ENCODE results near the gene JPH3. TPM values are rescaled to one million over a fixed set of nuclear protein-coding genes. Genes with fewer than 3 reads are reported as not detected.
"Not testable (repeated sequence)": the region's sequence is repeated elsewhere in the genome, so short reads cannot be mapped to it uniquely, and the experiment has no call there.

Gene JPH3
- total and polyA plus RNA-seq, 2 donors, result 0.05 to 0.09 TPM

GRCh38 chr16:87710887-87711286, 108.6 kb downstream of the JPH3 start:
- H3K4me1 ChIP-seq (ENCODE audit: control insufficient read depth in 2 of 2, insufficient read depth in 2 of 2, low read length in 2 of 2), result peaks cover 6 to 51% of the 10 kb centered on the region in 2 donors
- H3K27ac ChIP-seq (ENCODE audit: low read depth in 1 of 2, low read length in 1 of 2), result no peak overlapping the region
- H3K27me3 ChIP-seq (ENCODE audit: control insufficient read depth in 2 of 2, insufficient read depth in 1 of 2, low read length in 1 of 2), result no peaks in the 10 kb centered on the region
- H3K36me3 ChIP-seq (ENCODE audit: control insufficient read depth in 2 of 2, insufficient read depth in 2 of 2, low read length in 1 of 2), result peaks cover 74 to 82% of the 10 kb centered on the region in 2 donors
- WGBS, result 99% methylated on average over 12 of the region's 12 CpGs
- H3K4me3 ChIP-seq (ENCODE audit: low read length in 2 of 2), result no peak overlapping the region
- peaks cover 0 to 5% of the 10 kb centered on the region in 2 donors for H3K9me3 ChIP-seq (ENCODE audit: control insufficient read depth in 2 of 2, insufficient read depth in 1 of 2, low read length in 1 of 2)
- no peak for DNase-seq (ENCODE audit: low read depth in 6 of 9, low spot score in 9 of 9)

GRCh38 chr16:87712184-87712762, 110.0 kb downstream of the JPH3 start:
- Histone ChIP-seq H3K27ac (ENCODE audit: low read depth in 1 of 2, low read length in 1 of 2) (peak overlapping the region; percentile 80 to 87), H3K4me3 (ENCODE audit: low read length in 2 of 2) (no peak overlapping the region), H3K9me3 (ENCODE audit: control insufficient read depth in 2 of 2, insufficient read depth in 1 of 2, low read length in 1 of 2) (peaks cover 0 to 5% of the 10 kb centered on the region in 2 donors), H3K27me3 (ENCODE audit: control insufficient read depth in 2 of 2, insufficient read depth in 1 of 2, low read length in 1 of 2) (no peaks in the 10 kb centered on the region), H3K4me1 (ENCODE audit: control insufficient read depth in 2 of 2, insufficient read depth in 2 of 2, low read length in 2 of 2) (peaks cover 6 to 41% of the 10 kb centered on the region in 2 donors), H3K36me3 (ENCODE audit: control insufficient read depth in 2 of 2, insufficient read depth in 2 of 2, low read length in 1 of 2) (peaks cover 69 to 71% of the 10 kb centered on the region in 2 donors)
- WGBS, result 87% methylated on average over 14 of the region's 14 CpGs
- DNase-seq (ENCODE audit: low read depth in 6 of 9, low spot score in 9 of 9), result no peak

GRCh38 chr16:87713451-87714229, 111.3 kb downstream of the JPH3 start:
- peak overlapping the region; percentile 71 to 87 for H3K27ac ChIP-seq (ENCODE audit: low read depth in 1 of 2, low read length in 1 of 2)
- peaks cover 0 to 5% of the 10 kb centered on the region in 2 donors for H3K9me3 ChIP-seq (ENCODE audit: control insufficient read depth in 2 of 2, insufficient read depth in 1 of 2, low read length in 1 of 2)
- DNase-seq (ENCODE audit: low read depth in 6 of 9, low spot score in 9 of 9), result peak in 5 of 9 donors; percentile 48 to 83 (median 62)
- peaks cover 57 to 63% of the 10 kb centered on the region in 2 donors for H3K36me3 ChIP-seq (ENCODE audit: control insufficient read depth in 2 of 2, insufficient read depth in 2 of 2, low read length in 1 of 2)
- H3K4me1 ChIP-seq (ENCODE audit: control insufficient read depth in 2 of 2, insufficient read depth in 2 of 2, low read length in 2 of 2), result peaks cover 6 to 48% of the 10 kb centered on the region in 2 donors
- 71% methylated on average over 19 of the region's 19 CpGs for WGBS
- H3K4me3 ChIP-seq (ENCODE audit: low read length in 2 of 2), result no peak overlapping the region
- H3K27me3 ChIP-seq (ENCODE audit: control insufficient read depth in 2 of 2, insufficient read depth in 1 of 2, low read length in 1 of 2), result no peaks in the 10 kb centered on the region

GRCh38 chr16:87715231-87715630, 112.9 kb downstream of the JPH3 start:
- no peaks in the 10 kb centered on the region for H3K27me3 ChIP-seq (ENCODE audit: control insufficient read depth in 2 of 2, insufficient read depth in 1 of 2, low read length in 1 of 2)
- peak overlapping the region in 1 of 2 donors; percentile 13 for H3K27ac ChIP-seq (ENCODE audit: low read depth in 1 of 2, low read length in 1 of 2)
- DNase-seq (ENCODE audit: low read depth in 6 of 9, low spot score in 9 of 9), result no peak
- peaks cover 44 to 54% of the 10 kb centered on the region in 2 donors for H3K36me3 ChIP-seq (ENCODE audit: control insufficient read depth in 2 of 2, insufficient read depth in 2 of 2, low read length in 1 of 2)
- 99% methylated on average over 16 of the region's 16 CpGs for WGBS
- H3K9me3 ChIP-seq (ENCODE audit: control insufficient read depth in 2 of 2, insufficient read depth in 1 of 2, low read length in 1 of 2), result peaks cover 0 to 5% of the 10 kb centered on the region in 2 donors
- H3K4me1 ChIP-seq (ENCODE audit: control insufficient read depth in 2 of 2, insufficient read depth in 2 of 2, low read length in 2 of 2), result peaks cover 6 to 48% of the 10 kb centered on the region in 2 donors
- H3K4me3 ChIP-seq (ENCODE audit: low read length in 2 of 2), result no peak overlapping the region

- WGBS, result 98% methylated on average over 12 of the region's 12 CpGs
- no peak overlapping the region for H3K4me3 ChIP-seq (ENCODE audit: low read length in 2 of 2)
- DNase-seq (ENCODE audit: low read depth in 6 of 9, low spot score in 9 of 9), result no peak
- H3K9me3 ChIP-seq (ENCODE audit: control insufficient read depth in 2 of 2, insufficient read depth in 1 of 2, low read length in 1 of 2), result peaks cover 0 to 5% of the 10 kb centered on the region in 2 donors
- H3K36me3 ChIP-seq (ENCODE audit: control insufficient read depth in 2 of 2, insufficient read depth in 2 of 2, low read length in 1 of 2), result peaks cover 44 to 53% of the 10 kb centered on the region in 2 donors
- no peak overlapping the region for H3K27ac ChIP-seq (ENCODE audit: low read depth in 1 of 2, low read length in 1 of 2)
- H3K4me1 ChIP-seq (ENCODE audit: control insufficient read depth in 2 of 2, insufficient read depth in 2 of 2, low read length in 2 of 2), result peaks cover 6 to 48% of the 10 kb centered on the region in 2 donors
- no peaks in the 10 kb centered on the region for H3K27me3 ChIP-seq (ENCODE audit: control insufficient read depth in 2 of 2, insufficient read depth in 1 of 2, low read length in 1 of 2)
These were observed 113.3 kb downstream of the JPH3 start for GRCh38 chr16:87715658-87716057.

GRCh38 chr16:87718831-87719230, 116.5 kb downstream of the JPH3 start:
- WGBS, result 98% methylated on average over 28 of the region's 28 CpGs
- H3K27ac ChIP-seq (ENCODE audit: low read depth in 1 of 2, low read length in 1 of 2); DNase-seq (ENCODE audit: low read depth in 6 of 9, low spot score in 9 of 9); H3K4me3 ChIP-seq (ENCODE audit: low read length in 2 of 2); H3K27me3 ChIP-seq (ENCODE audit: control insufficient read depth in 2 of 2, insufficient read depth in 1 of 2, low read length in 1 of 2); H3K9me3 ChIP-seq (ENCODE audit: control insufficient read depth in 2 of 2, insufficient read depth in 1 of 2, low read length in 1 of 2): not testable (repeated sequence)
- Histone ChIP-seq H3K36me3 (ENCODE audit: control insufficient read depth in 2 of 2, insufficient read depth in 2 of 2, low read length in 1 of 2) (peaks cover 46 to 64% of the 10 kb centered on the region in 2 donors), H3K4me1 (ENCODE audit: control insufficient read depth in 2 of 2, insufficient read depth in 2 of 2, low read length in 2 of 2) (peaks cover 3 to 34% of the 10 kb centered on the region in 2 donors)

GRCh38 chr16:87720446-87720845, 118.1 kb downstream of the JPH3 start:
- Histone ChIP-seq H3K36me3 (ENCODE audit: control insufficient read depth in 2 of 2, insufficient read depth in 2 of 2, low read length in 1 of 2) (peaks cover 44 to 60% of the 10 kb centered on the region in 2 donors), H3K9me3 (ENCODE audit: control insufficient read depth in 2 of 2, insufficient read depth in 1 of 2, low read length in 1 of 2) (no peaks in the 10 kb centered on the region), H3K27me3 (ENCODE audit: control insufficient read depth in 2 of 2, insufficient read depth in 1 of 2, low read length in 1 of 2) (no peaks in the 10 kb centered on the region), H3K4me1 (ENCODE audit: control insufficient read depth in 2 of 2, insufficient read depth in 2 of 2, low read length in 2 of 2) (peaks cover 0 to 20% of the 10 kb centered on the region in 2 donors), H3K27ac (ENCODE audit: low read depth in 1 of 2, low read length in 1 of 2) (no peak overlapping the region), H3K4me3 (ENCODE audit: low read length in 2 of 2) (no peak overlapping the region)
- DNase-seq (ENCODE audit: low read depth in 6 of 9, low spot score in 9 of 9), result no peak
- WGBS, result 98% methylated on average over 24 of the region's 24 CpGs

- H3K27ac ChIP-seq (ENCODE audit: low read depth in 1 of 2, low read length in 1 of 2), result no peak overlapping the region
- no peak overlapping the region for H3K4me3 ChIP-seq (ENCODE audit: low read length in 2 of 2)
- peaks cover 41 to 59% of the 10 kb centered on the region in 2 donors for H3K36me3 ChIP-seq (ENCODE audit: control insufficient read depth in 2 of 2, insufficient read depth in 2 of 2, low read length in 1 of 2)
- H3K4me1 ChIP-seq (ENCODE audit: control insufficient read depth in 2 of 2, insufficient read depth in 2 of 2, low read length in 2 of 2), result peaks cover 0 to 20% of the 10 kb centered on the region in 2 donors
- WGBS, result 96% methylated on average over 33 of the region's 33 CpGs
- DNase-seq (ENCODE audit: low read depth in 6 of 9, low spot score in 9 of 9), result no peak
- H3K9me3 ChIP-seq (ENCODE audit: control insufficient read depth in 2 of 2, insufficient read depth in 1 of 2, low read length in 1 of 2), result no peaks in the 10 kb centered on the region
- no peaks in the 10 kb centered on the region for H3K27me3 ChIP-seq (ENCODE audit: control insufficient read depth in 2 of 2, insufficient read depth in 1 of 2, low read length in 1 of 2)
These were observed 119.6 kb downstream of the JPH3 start for GRCh38 chr16:87721622-87722585.

All from thymus (tissue), 11 donors.